ENCODE measurements around the gene ATP8B1.
"Not testable (repeated sequence)": the region's sequence is repeated elsewhere in the genome, so short reads cannot be mapped to it uniquely, and the experiment has no call there.

Gene ATP8B1

DNA sequence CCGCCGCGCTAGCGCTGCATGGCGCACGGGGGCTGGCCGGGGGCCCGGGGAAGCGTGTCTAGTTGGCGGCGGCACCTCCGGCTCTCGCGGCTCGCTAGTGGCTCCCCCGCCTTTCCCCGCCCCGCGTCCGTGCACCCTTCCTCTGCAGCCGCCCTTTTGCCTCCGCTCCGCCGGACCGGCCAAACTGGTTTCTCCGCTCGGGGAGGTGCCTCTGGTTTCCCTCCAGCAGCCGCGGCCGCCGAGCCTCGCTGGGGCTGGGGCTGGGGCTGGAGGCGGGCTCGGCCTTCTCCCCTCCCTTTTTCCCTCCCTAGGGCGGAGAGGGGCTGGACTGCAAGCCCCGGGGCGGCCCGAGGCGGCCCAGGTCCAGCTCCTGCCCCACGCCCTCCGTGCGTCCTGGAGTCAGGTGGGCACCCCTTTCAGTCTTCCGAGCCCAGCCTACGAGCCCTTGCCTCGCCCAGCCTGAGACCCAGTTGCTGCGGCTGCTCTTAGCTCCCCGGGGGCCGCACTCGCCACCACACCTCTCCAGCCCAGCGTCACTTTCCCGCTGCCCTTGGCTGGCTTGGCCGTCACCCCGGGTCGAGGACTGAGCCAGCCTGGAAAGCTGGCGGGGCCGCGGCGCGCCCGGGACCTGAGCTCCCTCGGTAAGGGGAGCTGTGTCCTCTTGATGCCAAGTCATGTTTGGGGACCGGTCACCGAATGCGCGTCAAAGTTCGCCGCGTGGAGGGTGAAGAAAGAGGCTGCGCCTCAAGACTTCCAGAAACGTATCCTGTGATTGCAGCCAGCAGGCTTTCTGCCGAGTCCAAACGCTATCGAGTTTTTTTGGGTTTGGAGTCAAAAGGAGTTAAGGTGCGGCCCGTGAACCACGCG, at the start of gene ATP8B1:
Gene ATP8B1, minus strand, starts transcription at position 213 of the 867 bp plus-strand sequence. CDS start 71,508 bp downstream, outside the sequence.
- DNase-seq: peak; percentile 71

DNA sequence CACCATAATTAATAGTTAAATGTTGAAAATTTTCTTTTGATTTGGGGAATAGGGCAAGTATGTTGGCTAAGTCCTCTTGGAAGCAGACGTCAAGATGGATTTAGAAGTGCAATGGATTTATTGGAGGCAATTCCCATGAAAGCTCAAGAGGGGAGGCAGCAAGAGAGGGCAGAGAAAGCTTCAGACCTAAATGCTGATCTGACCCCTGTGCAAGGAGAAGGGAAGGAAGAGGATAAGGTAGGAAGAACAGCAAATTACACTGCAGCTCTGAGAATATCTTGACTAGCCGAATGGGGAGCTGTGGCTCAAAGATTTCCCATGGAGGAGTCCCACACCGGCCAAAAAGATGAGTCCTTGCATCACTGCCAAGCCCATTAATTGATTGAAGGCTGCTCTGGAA, 46.9 kb upstream of the ATP8B1 start:
- no peak for DNase-seq

GRCh38 chr18:57848374-57848773, 45.3 kb upstream of the ATP8B1 start:
- not testable (repeated sequence) for DNase-seq

DNA sequence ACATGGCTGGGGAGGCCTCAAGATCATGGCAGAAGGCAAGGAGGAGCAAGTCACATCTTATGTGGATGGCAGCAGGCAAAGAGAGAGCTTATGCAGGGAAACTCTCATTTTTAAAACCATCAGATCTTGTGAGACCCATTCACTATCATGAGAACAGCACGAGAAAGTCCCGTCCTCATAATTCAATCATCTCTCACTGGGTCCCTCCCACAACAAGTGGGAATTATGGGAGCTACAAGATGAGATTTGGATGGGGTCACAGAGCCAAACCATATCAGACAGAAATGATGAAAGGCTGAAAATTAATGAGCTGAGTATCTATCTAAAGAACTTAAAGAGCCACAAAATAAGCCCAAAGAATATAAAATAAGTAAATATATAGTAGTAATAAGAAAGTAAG, 44.3 kb upstream of the ATP8B1 start:
- DNase-seq: not testable (repeated sequence)

GRCh38 chr18:57846258-57846657, 43.1 kb upstream of the ATP8B1 start:
- DNase-seq: no peak

- no peak for DNase-seq
These were observed 42.5 kb upstream of the ATP8B1 start for GRCh38 chr18:57845605-57846074.

- no peak for DNase-seq
These were observed 41.2 kb upstream of the ATP8B1 start for GRCh38 chr18:57844319-57844718.

DNA sequence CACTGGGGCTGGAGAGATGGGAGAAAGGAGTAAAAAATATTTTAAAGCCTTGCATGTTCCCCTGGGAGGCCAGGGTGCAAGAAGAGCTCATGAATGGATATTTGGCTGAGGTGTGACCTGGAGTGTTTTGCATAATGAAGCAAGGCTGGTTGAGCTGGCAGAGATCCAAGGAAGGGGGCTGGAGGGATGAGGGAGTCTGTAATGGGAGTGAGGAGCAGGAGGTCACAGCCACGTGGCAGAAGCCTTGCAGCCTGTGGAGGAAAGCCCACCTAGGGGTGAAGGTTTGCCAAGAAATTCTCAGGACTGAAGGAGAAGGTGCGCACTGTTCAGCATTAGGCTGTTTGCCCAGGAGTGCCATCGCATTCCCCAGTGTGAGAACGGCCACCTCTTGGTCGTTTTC, 40.3 kb upstream of the ATP8B1 start:
- peak; percentile 46 for DNase-seq

GRCh38 chr18:57841568-57841967, 38.5 kb upstream of the ATP8B1 start:
- DNase-seq: no peak

- no peak for DNase-seq
These were observed 36.8 kb upstream of the ATP8B1 start for GRCh38 chr18:57839942-57840381.

DNA sequence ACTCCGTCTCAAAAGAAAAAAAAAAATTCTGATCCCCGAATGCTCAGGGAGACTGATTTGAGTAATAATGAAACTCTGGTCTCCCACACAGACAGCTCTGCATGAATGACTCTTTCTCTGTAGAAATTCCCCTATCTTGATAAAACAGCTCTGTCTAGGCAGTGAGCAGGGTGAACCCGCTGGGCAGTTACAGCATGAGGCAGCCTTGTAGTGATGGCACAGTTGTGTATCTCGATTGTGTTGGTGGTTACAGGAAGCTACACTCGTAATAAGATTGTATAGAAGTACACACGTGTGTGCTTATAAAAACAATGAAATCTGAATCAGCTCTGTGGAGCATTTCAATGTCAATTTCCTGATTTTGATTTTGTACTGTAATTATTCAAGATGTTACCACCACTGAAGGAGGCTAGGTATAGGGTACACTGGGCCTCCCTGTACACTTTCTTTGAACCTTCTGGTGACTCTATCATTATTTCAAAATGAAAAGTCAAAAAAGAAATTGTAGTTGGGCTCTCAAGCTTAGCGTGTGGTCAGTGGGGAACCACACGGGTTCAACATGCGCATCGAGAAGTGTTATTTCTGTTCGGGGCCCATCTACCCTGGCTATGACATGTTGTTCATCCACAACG, 34.9 kb upstream of the ATP8B1 start:
- no peak for DNase-seq

- DNase-seq: no peak
These were observed 33.4 kb upstream of the ATP8B1 start for GRCh38 chr18:57836557-57836956.

GRCh38 chr18:57835904-57836303, 32.8 kb upstream of the ATP8B1 start:
- no peak for DNase-seq

DNA sequence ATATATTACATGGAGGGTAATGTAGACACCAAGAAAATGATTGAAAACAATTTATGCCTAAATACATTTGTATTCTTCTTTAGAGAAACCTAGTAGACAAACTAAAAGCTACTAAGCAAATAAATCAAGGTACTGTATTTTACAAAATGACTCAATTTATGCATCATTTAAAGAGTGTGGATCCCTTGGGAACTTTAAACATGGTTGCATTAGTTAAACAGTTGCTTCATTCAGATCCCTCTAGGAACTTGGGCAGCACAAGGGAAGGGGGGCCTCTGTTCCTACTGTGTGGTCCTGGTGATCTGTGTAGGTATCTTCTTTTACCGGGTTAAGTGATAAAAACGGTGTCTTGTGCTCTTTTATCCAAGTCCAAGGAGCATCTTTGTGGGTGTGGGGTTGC, 31.5 kb upstream of the ATP8B1 start:
- no peak for DNase-seq

- DNase-seq: no peak
These were observed 30.5 kb upstream of the ATP8B1 start for GRCh38 chr18:57833441-57834101.

DNA sequence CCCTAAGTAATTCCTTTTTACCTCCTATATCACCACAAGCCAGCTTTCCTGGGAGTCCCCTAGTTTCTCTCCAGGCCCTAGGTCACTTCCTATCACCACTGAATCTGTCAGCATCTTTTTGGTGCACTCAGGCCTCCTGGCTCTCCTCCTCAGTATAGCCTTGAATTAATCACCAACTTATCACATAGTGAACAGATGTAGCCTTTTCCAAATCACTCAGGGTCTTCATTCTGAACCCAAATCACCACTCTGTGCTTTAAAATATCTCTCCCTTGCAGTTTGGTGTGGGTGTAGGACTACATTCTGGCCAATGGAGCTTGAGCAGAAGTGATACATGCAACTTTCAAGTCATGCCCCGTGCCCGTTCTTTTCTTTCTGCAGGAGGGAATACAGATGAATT, 29.6 kb upstream of the ATP8B1 start:
- DNase-seq: no peak

DNA sequence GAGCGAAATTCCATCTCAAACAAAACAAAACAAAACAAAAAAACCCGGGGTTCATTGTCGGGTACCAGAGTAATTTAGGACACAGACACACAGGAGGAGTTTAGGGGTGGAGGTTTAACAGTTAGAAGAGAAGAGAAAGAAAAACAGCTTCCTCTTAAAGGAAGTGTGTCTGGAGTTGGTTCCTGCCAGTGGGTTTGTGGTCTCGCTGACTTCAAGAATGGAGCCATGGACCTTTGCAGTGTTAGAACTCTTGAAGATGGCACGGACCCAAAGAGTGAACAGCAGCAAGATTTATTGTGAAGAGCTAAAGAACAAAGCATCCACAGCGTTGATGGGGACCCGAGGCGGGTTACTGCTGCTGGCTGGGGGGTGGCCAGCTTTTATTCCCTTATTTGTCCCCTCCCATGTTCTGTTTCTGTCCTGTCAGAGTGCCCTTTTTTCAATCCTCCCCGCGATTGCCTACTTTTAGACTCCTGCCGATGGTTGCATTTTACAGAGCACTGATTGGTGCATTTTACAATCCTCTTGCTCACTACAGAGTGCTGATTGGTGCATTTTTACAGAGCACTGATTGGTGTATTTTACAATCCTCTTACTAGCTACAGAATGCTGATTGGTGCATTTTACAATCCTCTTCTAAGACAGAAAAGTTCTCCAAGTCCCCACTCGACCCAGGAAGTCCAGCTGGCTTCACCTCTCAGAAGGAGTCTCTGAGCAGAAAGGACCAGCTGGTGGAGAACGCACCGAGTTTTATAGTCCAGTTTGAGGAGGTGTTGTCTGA, 28.7 kb upstream of the ATP8B1 start:
- no peak for DNase-seq

GRCh38 chr18:57827646-57828045, 24.5 kb upstream of the ATP8B1 start:
- no peak for DNase-seq

DNA sequence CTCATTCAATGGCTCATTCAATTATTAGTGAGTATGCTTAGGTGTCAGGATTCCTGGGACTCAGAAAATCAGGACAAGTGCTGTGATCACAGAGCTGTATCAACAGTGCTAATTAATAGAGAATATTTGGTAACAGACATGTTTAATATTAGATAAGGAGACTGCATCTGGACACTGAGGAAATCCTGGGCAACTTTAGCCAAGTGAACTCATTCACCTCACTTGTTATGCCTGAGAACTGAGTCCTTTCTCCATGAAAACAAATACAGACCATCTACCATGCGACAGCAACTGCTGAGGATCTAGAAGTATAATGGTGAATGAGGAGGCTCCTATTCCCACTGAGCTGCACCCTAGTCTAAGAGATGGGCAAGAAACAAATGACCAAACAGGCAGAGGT, 23.1 kb upstream of the ATP8B1 start:
- DNase-seq: no peak

GRCh38 chr18:57820583-57820982, 17.5 kb upstream of the ATP8B1 start:
- not testable (repeated sequence) for DNase-seq

GRCh38 chr18:57819671-57820460, 16.8 kb upstream of the ATP8B1 start:
- peak; percentile 61 for DNase-seq

- DNase-seq: no peak
These were observed 16.0 kb upstream of the ATP8B1 start for GRCh38 chr18:57819119-57819518.

Measured in NCI-H345 (cell line).